Stimulated activated CD4-positive, alpha-beta T cell treated with anti-CD3 and anti-CD28 coated beads, TNF-alpha, amount 100 ng/mL, for 4 hours (primary cell): ENCODE data around the gene MAGI2.

Source experiments
- DNase-seq, 3 experiments: peaks; one replicate each; pipeline ENCODE4 v3.0.0-alpha.2; 2020; ENCODE audit warnings: low read depth in 3 of 3

The MAGI2 gene

DNA sequence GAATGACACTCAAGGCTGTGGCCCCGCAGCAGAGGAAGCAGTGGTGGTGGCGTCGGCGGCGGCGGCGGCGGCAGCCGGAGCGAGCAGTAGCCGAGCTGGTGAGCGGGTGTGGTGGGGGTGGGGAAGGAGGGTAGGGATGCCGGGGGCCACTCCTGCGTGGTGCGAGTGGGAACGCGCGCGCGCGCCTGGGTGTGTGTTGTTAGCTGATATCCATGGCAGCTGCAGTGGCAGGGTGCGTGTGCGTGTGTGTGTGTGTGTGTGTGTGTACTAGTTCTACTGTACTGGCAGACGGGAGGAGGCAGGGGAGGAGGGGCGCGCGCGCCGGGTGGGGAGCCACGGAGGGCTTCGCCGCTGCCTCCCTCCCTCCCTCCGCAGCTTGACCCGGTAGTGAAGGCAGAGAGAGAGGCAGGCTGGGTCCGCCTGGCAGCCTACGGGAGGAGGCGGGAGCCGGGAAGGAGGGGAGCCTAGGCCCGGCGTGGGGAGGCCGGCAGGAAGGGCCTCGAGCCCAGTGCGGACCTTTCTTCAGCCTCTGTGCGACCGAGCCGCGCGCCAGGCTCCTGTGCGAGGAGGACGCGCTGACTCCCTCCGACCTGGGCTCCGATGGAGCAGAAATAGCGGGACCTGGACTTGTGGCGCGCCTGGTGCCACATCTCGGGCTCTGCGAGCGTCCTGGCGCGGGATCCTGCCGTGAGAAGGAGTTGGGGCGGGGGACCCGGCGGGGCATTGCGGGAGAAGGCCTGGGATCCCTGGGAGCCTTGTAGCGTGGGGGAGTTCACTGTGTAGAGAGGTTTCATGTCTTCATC is at the start of gene MAGI2:
Gene MAGI2, minus strand, starts transcription at position 110 of the 803 bp plus-strand sequence. CDS start 347 bp downstream, outside the sequence.
- DNase-seq, result no peak

- DNase-seq, result no peak
Observed at GRCh38 chr7:79502151-79502550, 48.7 kb upstream of the MAGI2 start.

- no peak for DNase-seq
Observed at GRCh38 chr7:79500759-79501158, 47.3 kb upstream of the MAGI2 start.

DNA sequence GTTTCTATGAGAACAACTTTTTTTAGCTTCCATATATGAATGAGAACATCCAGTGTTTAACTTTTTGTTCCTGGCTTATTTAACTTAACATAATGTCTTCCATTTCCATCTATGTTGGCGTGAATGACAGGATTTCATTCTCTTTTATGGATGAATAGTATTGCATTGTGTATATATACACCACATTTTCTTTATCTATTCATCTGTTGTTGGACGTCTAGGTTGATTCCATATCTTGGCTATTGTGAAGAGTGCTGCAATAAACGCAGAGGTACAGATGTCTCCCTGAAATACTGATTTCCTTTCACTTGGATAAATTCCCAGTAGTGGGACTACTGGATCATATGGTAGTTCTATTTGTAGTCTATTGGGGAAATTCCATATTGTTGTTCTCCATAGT is 44.3 kb upstream of the MAGI2 start:
- DNase-seq, result no peak

DNA sequence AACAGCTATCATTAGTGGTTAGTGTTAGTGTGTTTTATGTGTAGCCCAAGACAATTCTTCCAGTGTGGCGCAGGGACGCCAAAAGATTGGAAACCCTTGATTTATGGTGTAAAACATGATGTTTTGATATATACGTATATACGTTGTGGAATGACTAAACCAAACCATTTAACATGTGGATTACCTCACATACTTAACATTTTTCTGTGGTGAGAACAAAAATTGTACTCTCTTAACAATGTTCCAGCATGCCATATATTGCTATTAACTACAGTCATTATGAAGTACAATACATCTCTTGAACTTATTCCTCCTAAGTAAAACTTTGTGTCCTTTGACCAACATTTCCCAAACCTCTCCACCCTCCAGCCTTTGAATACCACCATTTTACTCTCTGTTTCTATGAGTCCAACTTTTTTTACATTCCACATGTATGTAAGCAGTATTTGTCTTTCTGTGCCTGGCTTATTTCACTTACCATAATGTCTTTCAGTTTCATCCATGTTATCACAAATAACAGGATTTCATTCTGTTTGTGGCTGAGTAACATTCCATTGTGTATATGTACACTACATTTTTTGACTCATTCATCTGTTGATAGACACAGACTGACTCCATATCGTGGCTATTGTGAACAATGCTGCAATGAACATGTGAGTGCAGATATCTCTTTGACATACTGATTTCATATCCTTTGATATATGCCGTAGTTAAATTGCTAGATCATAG is 42.2 kb upstream of the MAGI2 start:
- no peak for DNase-seq

- DNase-seq, result no peak
Observed at GRCh38 chr7:79494046-79494445, 40.6 kb upstream of the MAGI2 start.

GRCh38 chr7:79489371-79489770 is 35.9 kb upstream of the MAGI2 start:
- no peak for DNase-seq

DNA sequence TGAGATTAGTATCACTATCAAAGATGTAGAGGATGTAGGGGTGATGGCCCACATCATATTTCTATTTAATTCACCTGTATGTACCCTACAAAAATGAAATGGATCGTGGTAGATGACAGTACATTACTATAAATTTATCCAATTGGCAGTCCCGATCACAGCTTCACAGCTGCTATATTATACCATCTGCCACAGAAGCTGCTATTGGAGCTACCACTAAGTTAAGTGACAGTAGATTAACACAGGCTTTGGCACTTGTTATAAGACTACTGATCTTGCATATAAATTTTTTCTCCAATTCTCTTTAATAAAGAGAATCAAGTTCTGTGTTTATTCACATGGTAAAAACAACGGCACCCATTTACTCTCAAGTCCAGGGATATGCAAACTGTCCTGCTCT is 24.9 kb upstream of the MAGI2 start:
- DNase-seq, result no peak

GRCh38 chr7:79475455-79475854 is 22.0 kb upstream of the MAGI2 start:
- DNase-seq, result no peak

GRCh38 chr7:79471699-79472098 is 18.2 kb upstream of the MAGI2 start:
- no peak for DNase-seq

DNA sequence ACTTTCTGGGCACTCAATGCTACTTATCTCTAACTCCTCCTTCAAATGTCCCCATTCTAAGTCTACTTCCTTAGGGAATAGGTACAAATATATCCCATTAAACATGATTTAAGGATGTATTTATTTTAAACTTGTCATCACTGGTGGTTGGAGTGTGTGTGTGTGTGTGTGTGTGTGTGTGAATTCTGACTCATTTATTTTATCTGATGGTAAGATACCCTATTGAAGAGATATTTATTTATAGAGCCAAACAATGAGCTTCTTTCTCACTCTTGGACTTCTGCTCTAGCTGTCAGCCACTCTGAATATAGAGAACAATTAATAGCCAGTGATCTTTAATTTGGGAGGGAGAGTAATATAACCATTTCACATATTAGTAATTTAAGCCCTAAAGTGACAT is 17.8 kb upstream of the MAGI2 start:
- no peak for DNase-seq

DNA sequence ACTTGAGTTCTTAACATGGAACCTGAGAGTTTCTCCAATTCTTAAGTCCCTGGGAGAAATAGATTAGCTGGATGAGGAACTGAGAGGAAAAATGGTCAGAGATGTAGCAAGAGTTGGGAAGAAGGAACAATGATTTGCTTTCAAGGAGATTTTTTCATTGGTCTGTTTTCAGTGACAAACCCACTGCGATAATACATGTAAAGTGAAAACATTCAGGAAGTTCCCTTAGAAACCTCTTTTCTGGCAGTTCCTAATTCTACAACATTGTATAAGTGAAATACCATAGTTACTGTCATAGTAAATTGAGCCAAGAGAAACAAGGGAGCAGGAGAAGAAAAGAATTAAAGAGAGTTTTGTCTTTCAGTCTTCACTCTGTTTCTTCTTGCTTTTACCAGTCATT is 12.1 kb upstream of the MAGI2 start:
- no peak for DNase-seq

DNA sequence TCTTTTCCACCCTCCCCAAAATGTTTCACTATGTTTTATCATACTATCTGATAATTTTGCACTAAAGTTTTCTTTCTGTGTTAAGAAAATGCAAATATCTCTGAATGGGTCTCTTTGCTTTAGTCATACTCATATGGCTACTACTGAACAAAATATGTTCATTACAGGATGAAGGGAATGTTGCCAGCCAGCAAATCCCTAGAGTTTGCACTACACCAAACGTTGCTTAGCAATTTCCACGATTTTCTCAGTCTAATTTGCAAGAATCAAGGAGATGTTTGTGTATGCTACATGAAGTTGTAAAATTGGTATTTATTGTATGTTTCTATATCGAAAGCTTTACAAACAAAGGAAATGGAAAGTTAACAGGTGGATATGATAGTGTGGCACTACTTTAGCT is 10.6 kb upstream of the MAGI2 start:
- no peak for DNase-seq

GRCh38 chr7:79462390-79462789 is 8.9 kb upstream of the MAGI2 start:
- DNase-seq, result no peak

DNA sequence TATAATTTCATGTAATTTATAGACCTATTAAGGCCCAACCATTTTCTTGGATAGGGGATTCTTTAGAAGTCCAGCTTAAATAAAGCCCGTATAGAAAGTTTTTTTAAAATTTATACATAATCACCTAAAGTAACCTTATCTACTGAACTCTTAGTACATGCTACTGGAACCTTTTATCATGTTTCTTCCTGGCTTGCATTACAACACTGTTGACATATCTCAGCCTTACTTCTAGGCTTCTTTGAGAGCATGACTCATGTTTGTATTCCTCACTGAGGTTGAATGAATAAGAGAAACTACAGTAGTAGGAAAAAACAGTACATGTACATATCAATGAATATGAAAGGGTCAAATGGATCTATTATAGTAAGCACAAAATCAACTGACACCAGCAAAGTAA is 8.2 kb upstream of the MAGI2 start:
- no peak for DNase-seq

- no peak for DNase-seq
Observed at GRCh38 chr7:79459381-79459780, 5.9 kb upstream of the MAGI2 start.

DNA sequence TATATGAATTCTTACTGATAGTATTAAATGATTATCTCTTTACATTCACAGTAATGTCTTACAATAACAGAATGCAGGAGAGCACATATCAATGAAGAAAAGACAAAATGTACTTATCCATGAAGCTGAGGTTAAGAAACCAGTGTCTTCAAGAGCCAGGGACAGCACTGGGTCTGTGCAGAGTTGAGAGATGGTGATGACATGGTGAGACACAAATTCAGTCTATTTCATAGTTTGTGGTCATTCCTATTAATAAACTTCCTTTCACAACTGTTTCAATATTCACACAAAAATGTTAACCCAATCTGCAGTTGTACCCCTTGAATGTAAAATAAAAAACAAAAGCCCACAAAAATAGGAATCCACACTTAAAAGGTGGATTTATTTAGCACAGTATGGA is 5.3 kb upstream of the MAGI2 start:
- no peak for DNase-seq

GRCh38 chr7:79455173-79455790 is 1.8 kb upstream of the MAGI2 start:
- DNase-seq, result no peak

DNA sequence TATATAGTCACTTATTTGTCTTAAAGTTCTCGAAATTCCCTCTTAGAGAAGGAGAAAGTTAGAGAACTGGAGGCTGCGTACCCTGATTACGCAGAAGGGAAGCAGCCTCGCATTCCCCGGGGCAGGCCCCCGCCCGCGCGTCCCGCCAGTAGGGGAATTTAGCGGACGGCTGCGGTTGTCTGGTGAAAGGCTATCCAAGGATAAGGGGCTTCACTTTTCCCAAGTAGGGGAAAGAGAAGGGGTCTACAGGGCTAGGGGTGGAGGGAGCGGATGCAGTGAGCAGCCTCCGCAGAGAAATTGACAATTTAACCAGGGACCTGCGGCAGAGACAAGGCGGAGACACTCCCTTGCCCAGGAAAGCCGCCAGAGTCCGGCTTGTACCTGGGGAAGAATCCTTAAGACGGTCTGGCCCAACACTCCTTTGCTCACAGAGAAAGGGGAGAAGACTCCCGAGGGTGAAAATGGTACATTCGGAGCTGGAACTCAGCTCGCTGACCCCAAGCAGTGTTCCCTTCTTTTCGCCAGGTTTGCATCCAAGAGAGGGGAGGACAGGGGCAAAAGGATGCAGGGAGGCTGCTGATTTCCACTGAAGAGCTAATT is 994 bp upstream of the MAGI2 start:
- DNase-seq, result no peak

GRCh38 chr7:79453266-79453557 is 255 bp downstream of the MAGI2 start:
- DNase-seq, result no peak

DNA sequence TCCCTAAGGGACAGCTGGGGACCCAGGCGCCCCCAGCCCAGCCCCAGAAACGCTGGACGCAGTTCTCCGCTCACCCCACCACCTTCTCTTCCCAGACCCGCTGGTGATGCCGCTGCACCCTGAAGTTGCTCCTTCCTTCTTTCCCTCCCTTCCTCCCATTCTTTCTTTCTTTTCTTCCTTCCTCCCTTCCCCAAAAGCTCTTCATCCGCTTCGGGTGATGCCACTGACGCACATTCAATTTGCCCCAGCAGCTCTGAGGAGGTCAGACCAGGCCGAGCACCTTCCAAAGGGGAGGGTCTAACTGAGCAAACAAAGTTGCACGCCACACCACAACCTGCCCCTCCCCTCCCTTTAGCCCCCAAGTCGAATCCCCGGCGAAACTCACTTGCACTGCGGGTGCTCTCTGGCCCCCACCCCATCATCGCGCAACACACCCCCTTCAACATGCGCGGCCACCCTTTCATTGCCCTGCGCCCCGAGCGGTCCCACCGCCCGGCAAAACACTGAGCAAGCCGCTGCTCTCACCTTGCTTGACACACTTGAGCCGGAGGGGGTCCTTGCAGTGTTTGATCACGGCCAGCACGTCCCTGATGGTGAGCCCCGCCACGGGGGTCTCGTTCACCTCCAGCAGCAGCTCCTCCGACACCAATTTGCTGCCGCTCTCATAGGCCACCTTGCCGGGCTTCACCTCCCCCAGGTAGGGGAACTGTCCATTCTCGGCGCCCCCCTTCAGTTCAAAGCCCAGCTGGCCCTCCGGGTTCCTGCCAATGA is 787 bp downstream of the MAGI2 start:
- no peak for DNase-seq

- no peak for DNase-seq
Observed at GRCh38 chr7:79452032-79452494, 1.4 kb downstream of the MAGI2 start.
